GM12874 (cell line): ENCODE measurements around the gene DOCK2.

ENCODE experiments used
- CTCF ChIP-seq: IDR thresholded peaks from 2 replicates; pipeline ENCODE4 v1.5.1; 2011; ENCODE audit warnings: low read depth, mild to moderate bottlenecking, control low read depth, low read length, moderate library complexity; ENCODE audit not compliant: insufficient read depth

The DOCK2 gene

GRCh38 chr5:169809281-169809680 lies 172.2 kb downstream of the DOCK2 start:
- TF ChIP-seq CTCF = no peak

- TF ChIP-seq CTCF = no peak
Measured at GRCh38 chr5:169810524-169810923, 173.4 kb downstream of the DOCK2 start.

- TF ChIP-seq CTCF = no peak
Measured at GRCh38 chr5:169811023-169811422, 173.9 kb downstream of the DOCK2 start.

GRCh38 chr5:169811680-169812079 lies 174.6 kb downstream of the DOCK2 start:
- TF ChIP-seq CTCF = no peak

- no peak for TF ChIP-seq CTCF
Measured at GRCh38 chr5:169812786-169813185, 175.7 kb downstream of the DOCK2 start.

GRCh38 chr5:169814045-169814444 lies 177.0 kb downstream of the DOCK2 start:
- TF ChIP-seq CTCF = no peak

- no peak for TF ChIP-seq CTCF
Measured at GRCh38 chr5:169814522-169814921, 177.4 kb downstream of the DOCK2 start.

GRCh38 chr5:169817031-169817430 lies 180.0 kb downstream of the DOCK2 start:
- no peak for TF ChIP-seq CTCF
